D721Med (cell line): ENCODE measurements around the gene NARF.
"Not testable (repeated sequence)": the region's sequence is repeated elsewhere in the genome, so short reads cannot be mapped to it uniquely, and the experiment has no call there.

Experiments
- DNase-seq: peaks from one replicate; pipeline ENCODE4 v3.0.0; 2011; ENCODE audit warnings: low spot score; ENCODE audit not compliant: insufficient read length
- FAIRE-seq: peaks from 2 replicates; lab custom pipeline; 2011; peaks lifted over from hg19 to GRCh38; lab: Jason Lieb, UNC
- TF ChIP-seq, protein P1 (sequence below): IDR thresholded peaks from 2 replicates; pipeline ENCODE4 v1.5.1; 2012; ENCODE audit warnings: mild to moderate bottlenecking, control low read depth; ENCODE audit not compliant: insufficient read depth; ENCODE audit errors: missing control alignments

NARF gene

DNA sequence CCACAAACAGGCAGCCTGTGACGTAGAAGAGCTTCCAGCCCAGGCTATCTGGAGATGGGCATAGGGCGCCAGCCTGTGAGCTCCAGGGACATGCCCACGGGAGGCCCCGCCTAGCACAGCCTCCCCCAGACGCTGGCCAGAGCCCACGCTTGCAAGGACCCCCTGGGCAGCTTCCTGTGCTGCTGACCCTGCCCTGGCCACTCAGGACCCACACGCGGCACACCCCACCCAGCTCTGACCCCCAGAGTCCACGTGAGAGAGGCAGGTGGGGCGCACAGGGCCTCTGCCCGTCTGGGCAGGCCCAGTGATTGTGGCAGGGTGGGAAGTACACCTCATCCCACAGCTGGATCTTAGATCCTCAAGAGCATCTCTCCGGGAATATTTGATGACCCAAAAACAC, 11.9 kb upstream of the NARF start:
- DNase-seq = no peak
- TF ChIP-seq, protein P1, sequence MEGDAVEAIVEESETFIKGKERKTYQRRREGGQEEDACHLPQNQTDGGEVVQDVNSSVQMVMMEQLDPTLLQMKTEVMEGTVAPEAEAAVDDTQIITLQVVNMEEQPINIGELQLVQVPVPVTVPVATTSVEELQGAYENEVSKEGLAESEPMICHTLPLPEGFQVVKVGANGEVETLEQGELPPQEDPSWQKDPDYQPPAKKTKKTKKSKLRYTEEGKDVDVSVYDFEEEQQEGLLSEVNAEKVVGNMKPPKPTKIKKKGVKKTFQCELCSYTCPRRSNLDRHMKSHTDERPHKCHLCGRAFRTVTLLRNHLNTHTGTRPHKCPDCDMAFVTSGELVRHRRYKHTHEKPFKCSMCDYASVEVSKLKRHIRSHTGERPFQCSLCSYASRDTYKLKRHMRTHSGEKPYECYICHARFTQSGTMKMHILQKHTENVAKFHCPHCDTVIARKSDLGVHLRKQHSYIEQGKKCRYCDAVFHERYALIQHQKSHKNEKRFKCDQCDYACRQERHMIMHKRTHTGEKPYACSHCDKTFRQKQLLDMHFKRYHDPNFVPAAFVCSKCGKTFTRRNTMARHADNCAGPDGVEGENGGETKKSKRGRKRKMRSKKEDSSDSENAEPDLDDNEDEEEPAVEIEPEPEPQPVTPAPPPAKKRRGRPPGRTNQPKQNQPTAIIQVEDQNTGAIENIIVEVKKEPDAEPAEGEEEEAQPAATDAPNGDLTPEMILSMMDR = no peak
- no peak for FAIRE-seq

DNA sequence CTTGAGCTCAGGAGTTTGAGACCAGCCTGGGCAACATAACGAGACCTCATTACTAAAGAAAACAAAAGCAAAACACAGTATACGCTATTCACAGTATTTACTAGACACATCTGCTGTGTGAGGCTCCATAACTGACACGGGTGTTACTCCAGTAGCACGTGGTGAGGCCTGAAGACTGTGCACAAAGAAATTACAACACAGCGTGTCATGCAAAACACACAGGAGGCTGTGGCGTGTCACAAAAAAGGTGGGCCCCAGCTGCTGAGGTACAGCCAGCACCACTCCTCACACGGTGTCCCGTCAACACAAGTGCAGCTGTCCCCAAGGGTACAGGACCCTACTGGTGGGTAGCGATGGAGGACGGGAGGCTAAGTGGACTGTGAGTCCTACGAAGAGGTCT, 10.7 kb upstream of the NARF start:
- no peak for FAIRE-seq
- TF ChIP-seq, protein P1 = no peak
- DNase-seq = no peak

DNA sequence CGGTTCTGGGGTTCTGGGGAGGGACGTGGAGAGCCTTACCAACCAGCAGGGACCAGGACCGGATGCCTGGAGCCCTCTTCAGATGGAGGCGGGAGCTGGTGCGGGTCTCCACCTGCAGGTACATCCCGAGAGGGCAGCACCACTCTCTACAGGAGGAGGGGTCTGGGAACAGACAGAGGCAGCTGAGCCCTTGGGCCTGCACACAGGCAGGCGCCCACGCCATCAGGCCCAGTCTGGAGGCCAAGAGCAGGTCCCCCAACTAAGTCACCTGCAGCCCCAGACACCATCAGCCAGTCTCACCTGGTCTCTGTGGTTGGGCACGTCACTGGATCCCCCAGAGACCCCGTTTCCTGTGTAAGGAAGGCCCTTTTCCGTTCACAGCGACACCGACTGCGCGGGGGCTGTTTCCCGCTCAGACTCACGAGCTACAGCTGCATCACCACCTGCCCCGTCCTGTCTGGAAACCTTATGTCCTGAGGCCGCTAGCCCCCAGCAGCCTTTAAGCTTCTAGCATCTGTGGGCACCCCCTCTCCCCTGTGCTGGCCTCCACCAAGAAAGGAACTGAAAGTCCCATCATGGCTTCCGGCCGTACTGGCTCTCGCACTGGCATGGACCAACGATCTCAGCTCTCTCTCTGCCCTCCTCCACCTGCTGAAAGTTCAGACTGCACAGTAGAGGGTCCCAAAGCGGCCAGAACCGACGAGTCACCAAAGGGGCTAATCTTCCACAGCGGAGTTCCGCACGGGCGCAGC, 9.2 kb upstream of the NARF start:
- TF ChIP-seq, protein P1 = no peak
- FAIRE-seq (no peak), DNase-seq (no peak)

DNA sequence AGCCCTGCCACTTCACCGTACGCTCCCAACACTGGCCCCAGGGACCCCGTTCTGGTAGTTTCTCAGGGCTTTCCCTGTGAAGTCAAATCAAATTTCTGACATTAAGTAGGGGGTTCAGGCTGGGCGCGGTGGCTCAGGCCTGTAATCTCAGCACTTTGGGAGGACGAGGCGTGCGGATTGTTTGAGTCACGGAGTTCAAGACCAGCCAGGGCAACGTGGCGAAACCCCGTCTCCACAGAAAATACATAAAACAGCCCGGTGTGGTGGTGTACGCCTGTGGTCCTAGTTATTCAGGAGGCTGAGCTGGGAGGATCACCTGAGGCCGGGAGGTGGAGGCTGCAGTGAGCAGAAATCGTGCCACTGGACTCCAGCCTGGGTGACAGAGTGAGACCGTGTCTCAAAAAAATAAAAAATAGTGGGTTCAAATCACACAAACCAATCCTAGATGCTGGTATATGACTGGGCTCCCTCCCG, 8.6 kb upstream of the NARF start:
- FAIRE-seq (no peak), DNase-seq (no peak)
- TF ChIP-seq, protein P1 = no peak

DNA sequence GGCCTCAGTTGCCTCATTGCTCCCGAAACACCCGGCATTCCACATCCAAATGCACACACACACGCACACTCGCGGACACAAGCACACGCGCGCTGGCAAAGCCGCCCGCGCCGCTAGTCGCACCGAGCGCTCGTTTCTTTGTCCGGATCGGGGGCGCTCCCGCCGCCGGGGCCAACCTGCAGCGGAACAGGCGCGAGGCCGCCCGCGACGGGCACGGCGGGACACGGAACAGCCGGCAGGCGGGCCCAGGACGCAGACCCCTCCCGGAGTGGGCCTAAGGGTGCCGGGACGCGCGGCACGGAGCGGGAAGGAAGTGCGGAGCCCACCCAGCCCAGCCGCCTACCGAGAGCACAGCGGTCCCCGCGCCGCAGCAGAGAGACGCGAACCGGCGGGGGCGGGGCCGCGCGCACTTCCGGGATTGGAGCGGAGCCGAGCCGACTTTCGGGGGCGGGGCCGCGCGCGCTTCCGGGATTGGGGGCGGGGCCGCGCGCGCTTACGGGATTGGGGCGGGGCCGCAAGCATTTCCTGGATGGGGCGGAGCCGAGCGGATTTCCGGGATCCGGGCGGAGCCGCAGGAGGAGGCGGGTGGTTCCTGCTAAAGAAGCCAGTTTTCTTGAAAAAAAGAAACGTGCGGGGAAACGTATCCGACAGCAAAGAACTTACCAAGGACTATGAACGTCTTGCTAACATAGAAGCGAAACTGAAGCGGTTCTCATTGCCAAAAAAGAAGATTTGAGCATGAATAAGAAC, 8.0 kb upstream of the NARF start, which contains the start of gene CYBC1:
Gene CYBC1, minus strand, starts transcription at position 396 of the 750 bp plus-strand sequence. CDS start 1,498 bp downstream, outside the sequence.
- no peak for DNase-seq
- TF ChIP-seq, protein P1 = no peak
- no peak for FAIRE-seq

DNA sequence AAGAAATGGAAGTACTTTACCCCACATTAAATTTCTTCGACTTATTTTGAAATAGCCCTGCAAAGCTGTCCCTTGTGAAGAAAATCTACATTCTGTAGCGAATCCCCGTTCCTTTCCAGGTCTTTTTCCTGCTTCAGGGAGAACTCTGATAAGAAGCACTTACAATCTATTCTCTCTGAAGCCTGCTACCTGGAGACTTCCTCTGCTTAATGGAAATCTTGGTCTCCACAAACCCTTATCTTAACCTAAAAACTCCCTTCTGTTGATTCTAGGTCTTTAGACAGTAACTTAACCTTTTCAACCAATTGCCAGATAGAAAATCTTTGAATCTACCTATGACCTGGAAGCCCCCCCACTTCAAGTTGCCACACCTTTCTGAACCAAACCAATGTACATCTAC, 6.4 kb upstream of the NARF start:
- TF ChIP-seq, protein P1 = no peak
- DNase-seq (no peak), FAIRE-seq (no peak)

DNA sequence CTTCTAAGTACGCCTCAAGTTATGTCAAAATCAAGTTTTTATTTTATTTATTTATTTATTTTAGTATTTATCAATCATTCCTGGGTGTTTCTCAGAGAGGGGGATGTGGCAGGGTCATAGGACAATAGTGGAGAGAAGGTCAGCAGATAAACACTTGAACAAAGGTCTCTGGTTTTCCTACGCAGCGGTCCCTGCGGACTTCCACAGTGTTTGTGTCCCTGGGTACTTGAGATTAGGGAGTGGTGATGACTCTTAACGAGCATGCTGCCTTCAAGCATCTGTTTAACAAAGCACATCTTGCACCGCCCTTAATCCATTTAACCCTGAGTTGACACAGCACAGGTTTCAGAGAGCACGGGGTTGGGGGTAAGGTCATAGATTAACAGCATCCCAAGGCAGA, 5.4 kb upstream of the NARF start:
- FAIRE-seq, DNase-seq: not testable (repeated sequence)

DNA sequence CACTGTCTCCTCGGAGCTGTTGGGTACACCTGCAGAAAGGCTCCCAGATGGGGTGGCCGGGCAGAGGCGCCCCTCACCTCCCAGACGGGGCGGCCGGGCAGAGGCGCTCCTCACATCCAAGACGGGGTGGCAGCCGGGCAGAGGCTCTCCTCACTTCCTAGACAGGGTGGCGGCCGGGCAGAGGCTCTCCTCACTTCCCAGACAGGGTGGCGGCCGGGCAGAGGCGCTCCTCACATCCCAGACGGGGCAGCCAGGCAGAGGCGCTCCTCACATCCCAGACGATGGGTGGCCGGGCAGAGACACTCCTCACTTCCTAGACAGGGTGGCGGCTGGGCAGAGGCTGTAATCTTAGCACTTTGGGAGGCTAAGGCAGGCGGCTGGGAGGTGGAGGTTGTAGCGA, 4.8 kb upstream of the NARF start:
- not testable (repeated sequence) for DNase-seq, FAIRE-seq
